K562 (cell line): ENCODE results near the gene MTERF2. TPM values are rescaled to one million over a fixed set of nuclear protein-coding genes. Genes with fewer than 3 reads are reported as not detected.

ENCODE experiments used
- ATAC-seq: fragments of 200-7000 bp; cut with Tn5 transposase; 3 replicates; pipeline ENCODE4 v1.9.1; 2020; ENCODE audit warnings: moderate library complexity
- BruUV-seq: library from RNA; stranded (reverse); fragments of 400-500 nt; replicated peaks from 2 replicates; lab custom pipeline; 2021; lab: Mats Ljungman, UMichigan
- CTCF ChIA-PET: fragments of 300-600 bp; formaldehyde crosslinking; extraction: SDS; loops from one replicate; lab custom pipeline; 2021; ENCODE audit warnings: low intra/inter-chr PET ratio; lab: Yijun Ruan, JAX
- POLR2A ChIA-PET: fragments of 300-600, 350-650 bp; sonication (Branson Sonifier 250); formaldehyde crosslinking; extraction: SDS; loops from one replicate; lab custom pipeline; 2021; ENCODE audit warnings: antibody characterized with exemption, inconsistent platforms; lab: Yijun Ruan, JAX
- DNase-seq, 4 experiments: peaks; one replicate each; pipeline versions ENCODE4 v3.0.0 to v3.0.0-alpha.2; 2011 to 2018; ENCODE audit warnings: low spot score in 3 of 4, mixed read lengths in 3 of 4; ENCODE audit errors: extremely low read depth in 1 of 4
- FAIRE-seq: peaks from 2 replicates; lab custom pipeline; 2011; peaks lifted over from hg19 to GRCh38; lab: Jason Lieb, UNC
- H2AFZ ChIP-seq: 2 replicates; pipeline ENCODE4 v1.6.0; 2011; ENCODE audit warnings: low read depth, low read length, control low read depth, inconsistent platforms
- H3K27ac ChIP-seq: fragments of 200-600 bp; 3 replicates; pipeline ENCODE4 v1.8.0; 2011; ENCODE audit warnings: low read depth, mild to moderate bottlenecking, control low read depth, inconsistent platforms, low read length, moderate library complexity, mixed read lengths; ENCODE audit errors: extremely low read depth
- H3K27me3 ChIP-seq, 2 experiments: fragments of 300-600 bp in 1 of 2; 2 replicates in 1 of 2; 3 replicates in 1 of 2; pipeline versions ENCODE4 v1.6.0 to v1.8.0; 2011; ENCODE audit warnings: inconsistent platforms in 2 of 2, low read length in 2 of 2, mild to moderate bottlenecking in 1 of 2, mixed read lengths in 1 of 2, moderate library complexity in 1 of 2; ENCODE audit not compliant: control insufficient read depth in 2 of 2, insufficient read depth in 2 of 2
- H3K36me3 ChIP-seq: fragments of 300-600 bp; 3 replicates; pipeline ENCODE4 v1.8.0; 2011; ENCODE audit warnings: mild to moderate bottlenecking, low read length, inconsistent platforms; ENCODE audit not compliant: control insufficient read depth, insufficient read depth
- H3K4me1 ChIP-seq, 2 experiments: fragments of 200-600 bp in 1 of 2; replicated peaks in 1 of 2; 2 replicates in 1 of 2; 3 replicates in 1 of 2; pipeline versions ENCODE4 v1.5.1 to v1.8.0; 2011; ENCODE audit warnings: inconsistent platforms in 2 of 2, low read length in 2 of 2, mild to moderate bottlenecking in 1 of 2, mixed read lengths in 1 of 2, moderate library complexity in 1 of 2; ENCODE audit not compliant: control insufficient read depth in 2 of 2, insufficient read depth in 2 of 2
- H3K4me2 ChIP-seq: 2 replicates; pipeline ENCODE4 v1.6.1; 2011; ENCODE audit warnings: low read length, control low read depth, inconsistent platforms, mixed read lengths; ENCODE audit not compliant: insufficient read depth
- H3K4me3 ChIP-seq: fragments of 200-600 bp; sonication (generic), shearing (Covaris generic); 2 replicates; pipeline ENCODE4 v1.5.1; 2016; ENCODE audit warnings: control low read depth, inconsistent platforms
- H3K79me2 ChIP-seq: fragments of 200-600 bp; 3 replicates; pipeline ENCODE4 v1.8.0; 2011; ENCODE audit warnings: low read length, inconsistent platforms; ENCODE audit not compliant: control insufficient read depth, insufficient read depth
- H3K9ac ChIP-seq, 2 experiments: 2 replicates each; pipeline versions ENCODE4 v1.6.0 to v1.6.1; 2011; ENCODE audit warnings: low read depth in 2 of 2, low read length in 2 of 2, control low read depth in 1 of 2, inconsistent platforms in 1 of 2, mild to moderate bottlenecking in 1 of 2, mixed read lengths in 1 of 2; ENCODE audit not compliant: insufficient read depth in 1 of 2
- H3K9me1 ChIP-seq: one replicate; pipeline ENCODE4 v1.6.0; 2011; ENCODE audit warnings: inconsistent platforms, mild to moderate bottlenecking, low read length, moderate library complexity; ENCODE audit not compliant: control insufficient read depth, insufficient read depth
- H3K9me3 ChIP-seq: replicated peaks from 2 replicates; pipeline ENCODE4 v1.5.1; 2011; ENCODE audit warnings: low read depth, low read length, inconsistent platforms; ENCODE audit not compliant: control insufficient read depth, insufficient read depth
- H4K20me1 ChIP-seq: replicated peaks from 2 replicates; pipeline ENCODE4 v1.6.1; 2011; ENCODE audit warnings: low read length, inconsistent platforms, mixed read lengths; ENCODE audit not compliant: control insufficient read depth, insufficient read depth
- ARID1B ChIP-seq: fragments of 450-650 bp; IDR thresholded peaks from 2 replicates; pipeline ENCODE4 v1.6.1; 2016; ENCODE audit warnings: antibody characterized with exemption, mild to moderate bottlenecking, inconsistent platforms
- C11orf30 ChIP-seq: fragments of 450-650 bp; IDR thresholded peaks from 2 replicates; pipeline ENCODE4 v1.6.1; 2016; ENCODE audit warnings: low read depth, mild to moderate bottlenecking
- CBX3 ChIP-seq, 2 experiments: IDR thresholded peaks; 1 replicate in 1 of 2; 2 replicates in 1 of 2; pipeline ENCODE4 v1.6.1; 2012; ENCODE audit warnings: inconsistent platforms in 2 of 2, low read length in 2 of 2, borderline replicate concordance in 1 of 2, control low read depth in 1 of 2
- CTBP1 ChIP-seq: fragments of 450-650 bp; IDR thresholded peaks from 2 replicates; pipeline ENCODE4 v1.6.1; 2016; ENCODE audit warnings: borderline replicate concordance
- GATA2 ChIP-seq: sonication (generic); formaldehyde crosslinking; IDR thresholded peaks from 2 replicates; pipeline ENCODE4 v1.4.0; 2020; ENCODE audit warnings: mild to moderate bottlenecking, missing genetic modification reagents
- HDAC6 ChIP-seq: IDR thresholded peaks from 2 replicates; pipeline ENCODE4 v1.6.1; 2012; ENCODE audit warnings: low read depth, mild to moderate bottlenecking, control low read depth, inconsistent platforms, low read length, moderate library complexity
- HDGF ChIP-seq: fragments of 450-650 bp; IDR thresholded peaks from 2 replicates; pipeline ENCODE4 v1.6.1; 2016
- KHSRP ChIP-seq: fragments of 450-650 bp; IDR thresholded peaks from 2 replicates; pipeline ENCODE4 v1.6.1; 2017
- MAZ ChIP-seq, 2 experiments: fragments of 450-650 bp in 1 of 2; sonication (generic) in 1 of 2; formaldehyde crosslinking; IDR thresholded peaks in 1 of 2; conservative IDR thresholded peaks in 1 of 2; 2 replicates each; pipeline versions ENCODE4 v1.4.0 to v1.5.0; 2020; ENCODE audit warnings: mild to moderate bottlenecking in 1 of 2, missing genetic modification reagents in 1 of 2
- PCBP1 ChIP-seq: fragments of 200-400 bp; formaldehyde crosslinking; IDR thresholded peaks from 2 replicates; pipeline ENCODE4 v1.6.1; 2018; ENCODE audit warnings: mild to moderate bottlenecking, low read depth, low read length; ENCODE audit not compliant: poor library complexity, severe bottlenecking
- RBM14 ChIP-seq: fragments of 200-400 bp; formaldehyde crosslinking; IDR thresholded peaks from 2 replicates; pipeline ENCODE4 v1.6.1; 2018; ENCODE audit warnings: low read depth, mild to moderate bottlenecking, low read length, moderate library complexity, borderline replicate concordance; ENCODE audit not compliant: insufficient read depth
- SMARCA4 ChIP-seq: fragments of 450-650 bp; IDR thresholded peaks from 2 replicates; pipeline ENCODE4 v1.6.1; 2016
- ZFP36 ChIP-seq: fragments of 150-350 bp; IDR thresholded peaks from 2 replicates; pipeline ENCODE4 v1.6.1; 2018; ENCODE audit warnings: low read length, low read depth; ENCODE audit not compliant: partially characterized antibody
- ZNF165 ChIP-seq: fragments of 250-450 bp; sonication (Bioruptor Pico); IDR thresholded peaks from 2 replicates; pipeline ENCODE4 v1.4.0; 2020; ENCODE audit warnings: borderline replicate concordance
- ZNF232 ChIP-seq: sonication (generic); formaldehyde crosslinking; IDR thresholded peaks from 2 replicates; pipeline ENCODE4 v1.8.0; 2022; ENCODE audit warnings: mild to moderate bottlenecking, missing genetic modification reagents
- WGBS: fragments of 100-300 bp; shearing (Covaris generic); methylation state at CpG from one replicate; pipeline ENCODE4 v1.1.6; 2016; ENCODE audit warnings: low coverage, mixed read lengths; ENCODE audit not compliant: insufficient coverage; ENCODE audit errors: missing lambda C conversion rate; 5-methylcytosine and 5-hydroxymethylcytosine counted together
- in situ Hi-C: fragments of 300-500 bp; cut with MboI; formaldehyde crosslinking; loops from 4 replicates; pipeline ENCODE4 v1.15.0; 2018; ENCODE audit warnings: inconsistent platforms, mixed read lengths
- intact Hi-C: fragments of 100-400 bp; cut with micrococcal nuclease; formaldehyde crosslinking; loops from 2 replicates; pipeline ENCODE4 v1.14.2; 2022
- polyA plus RNA-seq, 8 experiments: library from polyadenylated mRNA; depleted of rRNA in 4 of 8; stranded (reverse) in 5 of 8; unstranded in 3 of 8; fragments of >200 nt; fragmentation: Nextera tagmentation in 2 of 8; fragmentation: Illumina TruSeq in 1 of 8; extraction: Ambion mirVana in 2 of 8; extraction: Trizol in 1 of 8; gene quantifications; 2 replicates each; pipeline versions ENCODE4 v1.2.1 to v1.2.3, GENCODE V29; 2011 to 2014; ENCODE audit warnings: inconsistent platforms in 1 of 8, missing spikeins in 1 of 8
- total RNA-seq, 7 experiments: library from RNA; depleted of rRNA in 6 of 7; stranded (reverse); fragments of >200 nt in 6 of 7; fragmentation: Illumina TruSeq in 2 of 7; extraction: Trizol in 2 of 7; gene quantifications; 2 replicates each; pipeline versions ENCODE4 v1.2.1 to v1.2.3, GENCODE V29; 2011 to 2021; ENCODE audit warnings: low replicate concordance in 1 of 7

The MTERF2 gene
- total and polyA plus RNA-seq, 9 of the 15 experiments (the other 6 are each of a cell fraction or from before 2014, with no cell fraction given), result 10.0 to 63.2 (median 33.2) TPM

GRCh38 chr12:106945261-106945851 lies 41.6 kb downstream of the MTERF2 start:
- Histone ChIP-seq H3K36me3 (no peaks in the 10 kb centered on the region), H3K9ac (no peak overlapping the region), H3K9me1 (no peaks in the 10 kb centered on the region), H3K27ac (no peak overlapping the region), H3K4me3 (no peak overlapping the region), H3K4me2 (no peak overlapping the region), H2AFZ (no peak overlapping the region), H4K20me1 (no peaks in the 10 kb centered on the region), H3K79me2 (no peaks in the 10 kb centered on the region), H3K9me3 (no peaks in the 10 kb centered on the region; the same call in 1 of the 2 replicates), H3K27me3 (no peaks in the 10 kb centered on the region), H3K4me1 (peaks cover 10 to 28% of the 10 kb centered on the region in 2 experiments; a peak in 4 of 5 replicates)
- BruUV-seq, result no TSS peak
- no peak for FAIRE-seq
- in situ Hi-C loops (loop anchor here (25.0 kb wide), 1 partner anchor 667 kb away; no protein-coding TSS in a partner anchor), intact Hi-C loops (no loop called here)
- TF ChIP-seq ZFP36 (peak; percentile 84), HDGF (no peak), CBX3 (IDR thresholded peaks at IDR 0.05; ENCODE audit: borderline replicate concordance in 1 of 2, low read length in 2 of 2) (peak in 1 of 2 experiments; percentile 74; a peak in 2 of 3 replicates)
- peak in 1 of 4 experiments; percentile 31 for DNase-seq
- ChIA-PET CTCF (no interaction called here), POLR2A (interaction anchor here (3.4 kb wide), 1 partner anchor 10 kb away, joined by 11 read pairs; the partner anchor contains the start of gene TMEM263)
- 6% methylated on average over 1 of the region's 1 CpG for WGBS
- no peak for ATAC-seq

- Histone ChIP-seq H3K27ac (no peak overlapping the region), H3K9ac (no peak overlapping the region), H2AFZ (no peak overlapping the region), H3K9me3 (no peaks in the 10 kb centered on the region; the same call in 1 of the 2 replicates), H3K4me1 (peaks cover 10 to 26% of the 10 kb centered on the region in 2 experiments; a peak in 4 of 5 replicates), H3K9me1 (no peaks in the 10 kb centered on the region), H3K4me2 (peak overlapping the region; percentile 19; the same call in 1 of the 2 replicates), H3K79me2 (no peaks in the 10 kb centered on the region), H3K36me3 (no peaks in the 10 kb centered on the region), H4K20me1 (no peaks in the 10 kb centered on the region), H3K4me3 (no peak overlapping the region), H3K27me3 (no peaks in the 10 kb centered on the region)
- WGBS, result 8% methylated on average over 2 of the region's 2 CpGs
- intact Hi-C loops (no loop called here), in situ Hi-C loops (loop anchor here (25.0 kb wide), 1 partner anchor 670 kb away; no protein-coding TSS in a partner anchor)
- FAIRE-seq (peak; percentile 70), DNase-seq (peak; percentile 52 to 69 (median 60)), ATAC-seq (peak; percentile 63)
- POLR2A ChIA-PET, result interaction anchor here (0.7 to 1.4 kb wide), 3 partner anchors 10 to 499 kb away, joined by 3 to 5 read pairs (median 4); no protein-coding TSS in a partner anchor
- BruUV-seq, result no TSS peak
- CTCF ChIA-PET, result no interaction called here
- peak; percentile 31; the same call in 1 of the 2 replicates for TF ChIP-seq GATA2 (CRISPR knock-in tag)
- TF ChIP-seq MAZ (CRISPR knock-in tag; conservative IDR thresholded peaks at IDR 0.05 in 1 of 2, IDR thresholded peaks at IDR 0.05 in 1 of 2), result peak in 1 of 2 experiments; percentile 39; a peak in 1 of 4 replicates
- TF ChIP-seq ZNF165 (CRISPR knock-in tag), result 0 out of 2 replicates have a peak, but pooled peaks have one; percentile 27
- peak; percentile 94 for TF ChIP-seq ARID1B
- peak; percentile 24; the same call in 1 of the 2 replicates for TF ChIP-seq C11orf30
- 0 out of 2 replicates have a peak, but pooled peaks have one; percentile 38 for TF ChIP-seq KHSRP
- TF ChIP-seq RBM14, result no peak
- TF ChIP-seq HDAC6, result no peak
- TF ChIP-seq ZNF232 (CRISPR knock-in tag), result no peak
- TF ChIP-seq PCBP1, result no peak
- TF ChIP-seq SMARCA4, result peak; percentile 86
- peak; percentile 10; the same call in 1 of the 2 replicates for TF ChIP-seq CTBP1
These were observed 44.2 kb downstream of the MTERF2 start for GRCh38 chr12:106942775-106943174.
